Measurements from ENCODE around the gene BLID. TPM values are rescaled to one million over a fixed set of nuclear protein-coding genes. Genes with fewer than 3 reads are reported as not detected.

The BLID gene
- polyA plus RNA-seq, 1 donor from 2014 or later = not detected

- H3K27ac ChIP-seq (ENCODE audit: low read length) = no peak overlapping the region
- H3K4me3 ChIP-seq (ENCODE audit: low read length) = no peak overlapping the region
- no peak overlapping the region for H3K9ac ChIP-seq (ENCODE audit: low read length)
- no peaks in the 10 kb centered on the region for H3K36me3 ChIP-seq (ENCODE audit: insufficient read depth, low read length)
- TF ChIP-seq RAD21 (conservative IDR thresholded peaks at IDR 0.05) = no peak
- no peak for TF ChIP-seq SMC3 (conservative IDR thresholded peaks at IDR 0.05; ENCODE audit: poor library complexity)
- TF ChIP-seq POLR2AphosphoS5 (IDR thresholded peaks at IDR 0.05) = no peak
- TF ChIP-seq EP300 (conservative IDR thresholded peaks at IDR 0.05; ENCODE audit: poor library complexity, severe bottlenecking) = no peak
- TF ChIP-seq CTCF (IDR thresholded peaks at IDR 0.05; ENCODE audit: poor library complexity, severe bottlenecking) = no peak
- no peak for TF ChIP-seq MXI1 (conservative IDR thresholded peaks at IDR 0.05; ENCODE audit: poor library complexity, severe bottlenecking)
- TF ChIP-seq EZH2 (IDR thresholded peaks at IDR 0.05; ENCODE audit: borderline replicate concordance, insufficient read depth, low read length, poor library complexity, severe bottlenecking) = no peak
- TF ChIP-seq TAF1 (IDR thresholded peaks at IDR 0.05; ENCODE audit: low read depth) = no peak
- TF ChIP-seq REST (IDR thresholded peaks at IDR 0.05; ENCODE audit: borderline replicate concordance) = no peak
- no peaks in the 10 kb centered on the region for H3K27me3 ChIP-seq (ENCODE audit: insufficient read depth, low read depth, low read length)
- no peaks in the 10 kb centered on the region for H4K20me1 ChIP-seq (ENCODE audit: insufficient read depth)
- H2AFZ ChIP-seq (ENCODE audit: low read depth, low read length) = no peak overlapping the region
- no peaks in the 10 kb centered on the region for H3F3A ChIP-seq (ENCODE audit: insufficient read depth, low read length, poor library complexity, severe bottlenecking)
- H3K79me2 ChIP-seq (replicated peaks; ENCODE audit: insufficient read depth, low read length) = peaks cover 13% of the 10 kb centered on the region
- no peaks in the 10 kb centered on the region for H3K9me2 ChIP-seq (ENCODE audit: insufficient read depth, low read length)
- H3K4me2 ChIP-seq (ENCODE audit: low read length) = no peak overlapping the region
- H3K9me3 ChIP-seq (ENCODE audit: low read length) = no peaks in the 10 kb centered on the region
Measured at GRCh38 chr11:122105044-122105758, 10.8 kb downstream of the BLID start.

- H3K27me3 ChIP-seq (ENCODE audit: insufficient read depth, low read depth, low read length) = no peaks in the 10 kb centered on the region
- no peaks in the 10 kb centered on the region for H3F3A ChIP-seq (ENCODE audit: insufficient read depth, low read length, poor library complexity, severe bottlenecking)
- no peaks in the 10 kb centered on the region for H4K20me1 ChIP-seq (ENCODE audit: insufficient read depth)
- H3K4me2 ChIP-seq (ENCODE audit: low read length) = no peak overlapping the region
- H3K9me2 ChIP-seq (ENCODE audit: insufficient read depth, low read length) = no peaks in the 10 kb centered on the region
- no peaks in the 10 kb centered on the region for H3K9me3 ChIP-seq (ENCODE audit: low read length)
- no peaks in the 10 kb centered on the region for H3K36me3 ChIP-seq (ENCODE audit: insufficient read depth, low read length)
- H3K27ac ChIP-seq (ENCODE audit: low read length) = no peak overlapping the region
- H2AFZ ChIP-seq (ENCODE audit: low read depth, low read length) = no peak overlapping the region
- TF ChIP-seq TAF1 (IDR thresholded peaks at IDR 0.05; ENCODE audit: low read depth) (no peak), CTCF (IDR thresholded peaks at IDR 0.05; ENCODE audit: poor library complexity, severe bottlenecking) (no peak), MXI1 (conservative IDR thresholded peaks at IDR 0.05; ENCODE audit: poor library complexity, severe bottlenecking) (no peak), EZH2 (IDR thresholded peaks at IDR 0.05; ENCODE audit: borderline replicate concordance, insufficient read depth, low read length, poor library complexity, severe bottlenecking) (no peak), SMC3 (conservative IDR thresholded peaks at IDR 0.05; ENCODE audit: poor library complexity) (no peak), EP300 (conservative IDR thresholded peaks at IDR 0.05; ENCODE audit: poor library complexity, severe bottlenecking) (no peak), POLR2AphosphoS5 (IDR thresholded peaks at IDR 0.05) (no peak), RAD21 (conservative IDR thresholded peaks at IDR 0.05) (no peak), REST (IDR thresholded peaks at IDR 0.05; ENCODE audit: borderline replicate concordance) (no peak)
- no peak overlapping the region for H3K4me3 ChIP-seq (ENCODE audit: low read length)
- H3K79me2 ChIP-seq (replicated peaks; ENCODE audit: insufficient read depth, low read length) = peaks cover 22% of the 10 kb centered on the region
- no peak overlapping the region for H3K9ac ChIP-seq (ENCODE audit: low read length)
Measured at GRCh38 chr11:122104341-122104740, 11.7 kb downstream of the BLID start.

Data from neural cell (in vitro differentiated cells).